Measurements from ENCODE around the gene INVS. TPM values are rescaled to one million over a fixed set of nuclear protein-coding genes. Genes with fewer than 3 reads are reported as not detected.

INVS gene
- total RNA-seq, 2 experiments from 2014 or later: 30.7 to 36.7 TPM

GRCh38 chr9:100285080-100285479 lies 186.0 kb downstream of the INVS start:
- ChIA-PET CTCF (ENCODE audit: unreplicated experiment) (no interaction called here), POLR2A (no interaction called here)
- no peak for TF ChIP-seq CTCF (conservative IDR thresholded peaks at IDR 0.05; ENCODE audit: low read length)
- no peak for TF ChIP-seq EZH2phosphoT487 (IDR thresholded peaks at IDR 0.05; ENCODE audit: borderline replicate concordance, low read depth, low read length)
- no peak for DNase-seq (ENCODE audit: low spot score)
- Histone ChIP-seq H4K20me1 (ENCODE audit: insufficient read depth, low read length) (no peaks in the 10 kb centered on the region), H3K36me3 (ENCODE audit: insufficient read depth, low read length) (peaks cover 65% of the 10 kb centered on the region), H3K27ac (ENCODE audit: low read depth, low read length, poor library complexity, severe bottlenecking) (no peak overlapping the region), H3K4me1 (ENCODE audit: insufficient read depth, low read length, poor library complexity, severe bottlenecking) (no peaks in the 10 kb centered on the region), H3K79me2 (ENCODE audit: insufficient read depth, low read depth, low read length) (no peaks in the 10 kb centered on the region), H3K4me3 (ENCODE audit: low read depth, low read length, poor library complexity, severe bottlenecking) (no peak overlapping the region), H3K9me2 (ENCODE audit: insufficient read depth, low read length) (no peaks in the 10 kb centered on the region), H2AFZ (ENCODE audit: low read length) (no peak overlapping the region), H3K9me3 (ENCODE audit: low read length) (peaks cover 11% of the 10 kb centered on the region; the same call in 1 of the 2 replicates), H3K4me2 (ENCODE audit: low read length) (no peak overlapping the region)
- intact Hi-C loops (cut with micrococcal nuclease; ENCODE audit: unreplicated experiment): no loop called here
- no TSS peak for BruUV-seq (replicated peaks)

DNA sequence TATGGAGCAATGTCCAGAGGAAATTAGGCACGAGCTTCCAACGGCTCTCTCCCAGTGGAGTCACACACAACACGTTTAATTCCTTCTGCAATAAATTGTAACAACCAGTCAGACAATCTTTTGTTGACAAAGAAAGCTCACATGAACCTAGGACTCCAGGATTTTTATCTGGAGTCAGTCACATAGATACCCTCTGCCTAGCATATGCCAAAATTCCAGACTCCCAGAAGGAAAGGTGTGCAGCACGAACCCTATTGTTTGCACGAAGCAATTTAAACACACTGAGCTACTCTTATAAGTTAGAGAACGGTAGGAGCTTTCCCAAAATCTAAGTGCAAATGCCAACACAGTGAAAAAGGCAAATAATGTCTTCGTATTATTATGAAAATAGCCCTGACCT lies 186.6 kb downstream of the INVS start:
- no TSS peak for BruUV-seq (replicated peaks)
- intact Hi-C loops (cut with micrococcal nuclease; ENCODE audit: unreplicated experiment): no loop called here
- H3K4me3 ChIP-seq (ENCODE audit: low read depth, low read length, poor library complexity, severe bottlenecking): no peak overlapping the region
- peaks cover 68% of the 10 kb centered on the region for H3K36me3 ChIP-seq (ENCODE audit: insufficient read depth, low read length)
- ChIA-PET CTCF (ENCODE audit: unreplicated experiment) (no interaction called here), POLR2A (no interaction called here)
- H3K79me2 ChIP-seq (ENCODE audit: insufficient read depth, low read depth, low read length): no peaks in the 10 kb centered on the region
- no peak overlapping the region for H3K4me2 ChIP-seq (ENCODE audit: low read length)
- no peaks in the 10 kb centered on the region for H3K4me1 ChIP-seq (ENCODE audit: insufficient read depth, low read length, poor library complexity, severe bottlenecking)
- H3K9me2 ChIP-seq (ENCODE audit: insufficient read depth, low read length): no peaks in the 10 kb centered on the region
- TF ChIP-seq EZH2phosphoT487 (IDR thresholded peaks at IDR 0.05; ENCODE audit: borderline replicate concordance, low read depth, low read length): no peak
- TF ChIP-seq CTCF (conservative IDR thresholded peaks at IDR 0.05; ENCODE audit: low read length): no peak
- H4K20me1 ChIP-seq (ENCODE audit: insufficient read depth, low read length): no peaks in the 10 kb centered on the region
- no peak overlapping the region for H2AFZ ChIP-seq (ENCODE audit: low read length)
- peaks cover 11% of the 10 kb centered on the region; the same call in 1 of the 2 replicates for H3K9me3 ChIP-seq (ENCODE audit: low read length)
- no peak for DNase-seq (ENCODE audit: low spot score)
- H3K27ac ChIP-seq (ENCODE audit: low read depth, low read length, poor library complexity, severe bottlenecking): no peak overlapping the region

DNA sequence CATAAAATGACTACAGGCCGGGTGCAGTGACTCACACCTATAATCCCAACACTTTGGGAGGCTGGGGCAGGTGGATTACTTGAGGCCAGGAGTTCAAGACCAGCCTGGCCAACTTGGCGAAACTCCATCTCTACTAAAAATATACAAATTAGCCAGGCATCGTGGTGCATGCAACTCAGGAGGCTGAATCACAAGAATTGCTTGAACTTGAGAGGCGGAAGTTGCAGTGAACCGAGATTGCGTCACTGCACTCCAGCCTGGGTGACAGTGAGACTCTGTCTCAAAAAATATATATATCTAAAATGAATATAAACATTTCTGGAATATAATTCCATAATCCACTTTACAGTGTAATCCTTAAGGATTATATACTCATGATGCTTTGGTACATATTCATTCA lies 187.2 kb downstream of the INVS start:
- intact Hi-C loops (cut with micrococcal nuclease; ENCODE audit: unreplicated experiment): no loop called here
- no peaks in the 10 kb centered on the region for H4K20me1 ChIP-seq (ENCODE audit: insufficient read depth, low read length)
- BruUV-seq (replicated peaks): no TSS peak
- peaks cover 73% of the 10 kb centered on the region for H3K36me3 ChIP-seq (ENCODE audit: insufficient read depth, low read length)
- CTCF ChIA-PET (ENCODE audit: unreplicated experiment): no interaction called here
- no peaks in the 10 kb centered on the region for H3K4me1 ChIP-seq (ENCODE audit: insufficient read depth, low read length, poor library complexity, severe bottlenecking)
- H3K9me2 ChIP-seq (ENCODE audit: insufficient read depth, low read length): no peaks in the 10 kb centered on the region
- no peak for DNase-seq (ENCODE audit: low spot score)
- no peak overlapping the region for H3K4me2 ChIP-seq (ENCODE audit: low read length)
- TF ChIP-seq CTCF (conservative IDR thresholded peaks at IDR 0.05; ENCODE audit: low read length) (no peak), EZH2phosphoT487 (IDR thresholded peaks at IDR 0.05; ENCODE audit: borderline replicate concordance, low read depth, low read length) (no peak)
- no peak overlapping the region for H3K27ac ChIP-seq (ENCODE audit: low read depth, low read length, poor library complexity, severe bottlenecking)
- H2AFZ ChIP-seq (ENCODE audit: low read length): no peak overlapping the region
- POLR2A ChIA-PET: no interaction called here
- peaks cover 11% of the 10 kb centered on the region; the same call in 1 of the 2 replicates for H3K9me3 ChIP-seq (ENCODE audit: low read length)
- H3K79me2 ChIP-seq (ENCODE audit: insufficient read depth, low read depth, low read length): no peaks in the 10 kb centered on the region
- H3K4me3 ChIP-seq (ENCODE audit: low read depth, low read length, poor library complexity, severe bottlenecking): no peak overlapping the region

Measured in OCI-LY7 (cell line).